HG02884 (cell line): ENCODE data around the gene PLSCR3.
A peak's percentile ranks its signal among the peaks of the same experiment; 100 is the strongest.

ENCODE experiments used
- ATAC-seq: cut with Tn5 transposase; IDR thresholded peaks from one replicate; pipeline ENCODE4 v1.9.1; 2021; ENCODE audit warnings: mild to moderate bottlenecking, moderate library complexity; ENCODE audit not compliant: unreplicated experiment

The PLSCR3 gene

DNA sequence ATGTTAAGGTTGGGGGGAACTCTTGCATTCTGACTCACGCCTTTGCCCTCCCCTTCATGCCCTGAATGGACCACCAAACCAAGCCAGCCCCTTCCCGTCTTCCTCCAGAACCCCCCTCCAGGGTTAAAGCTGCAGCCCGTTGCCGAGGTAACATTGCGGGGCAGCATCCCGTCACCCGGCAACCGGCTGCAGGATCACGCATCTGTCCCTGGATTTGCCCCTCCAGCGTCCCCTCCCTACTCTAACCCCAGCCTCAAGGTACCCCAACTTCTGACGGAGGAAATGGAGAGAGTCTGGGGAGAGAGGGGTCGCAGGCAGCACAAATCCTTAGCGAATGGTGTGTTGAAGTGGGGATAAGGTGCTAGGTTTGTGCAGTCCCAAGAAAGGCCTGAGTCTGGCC, 12.8 kb upstream of the PLSCR3 start:
- no peak for ATAC-seq

DNA sequence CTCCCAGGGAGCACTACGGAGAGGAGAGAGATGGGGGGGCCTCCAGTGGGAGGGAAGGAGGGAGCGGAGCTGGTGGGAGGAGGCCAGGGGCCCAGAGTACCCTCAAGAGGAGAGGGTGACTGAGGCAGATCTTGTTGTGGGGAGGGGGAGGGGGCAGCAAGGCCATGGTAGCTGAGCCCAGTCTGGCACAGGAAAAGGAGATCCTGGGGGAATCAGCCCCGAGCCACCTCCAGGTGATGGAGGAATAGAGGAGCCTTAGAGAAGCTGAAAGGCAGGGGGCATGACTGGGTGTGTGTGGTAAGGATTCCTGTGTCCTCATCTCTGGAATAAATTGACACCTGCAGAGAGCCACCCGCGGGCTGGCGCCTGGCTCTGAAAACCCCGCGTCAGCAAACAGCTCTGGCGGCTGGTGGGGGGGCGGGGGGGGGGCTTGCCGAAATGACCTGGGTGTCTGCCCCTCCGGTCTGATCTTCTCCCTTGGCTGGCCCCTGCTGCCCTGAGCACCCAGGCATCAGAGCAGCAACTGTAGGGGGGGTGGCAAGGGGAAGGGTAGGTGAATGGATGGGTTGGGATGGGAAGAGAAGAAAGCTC, 12.0 kb upstream of the PLSCR3 start:
- no peak for ATAC-seq

DNA sequence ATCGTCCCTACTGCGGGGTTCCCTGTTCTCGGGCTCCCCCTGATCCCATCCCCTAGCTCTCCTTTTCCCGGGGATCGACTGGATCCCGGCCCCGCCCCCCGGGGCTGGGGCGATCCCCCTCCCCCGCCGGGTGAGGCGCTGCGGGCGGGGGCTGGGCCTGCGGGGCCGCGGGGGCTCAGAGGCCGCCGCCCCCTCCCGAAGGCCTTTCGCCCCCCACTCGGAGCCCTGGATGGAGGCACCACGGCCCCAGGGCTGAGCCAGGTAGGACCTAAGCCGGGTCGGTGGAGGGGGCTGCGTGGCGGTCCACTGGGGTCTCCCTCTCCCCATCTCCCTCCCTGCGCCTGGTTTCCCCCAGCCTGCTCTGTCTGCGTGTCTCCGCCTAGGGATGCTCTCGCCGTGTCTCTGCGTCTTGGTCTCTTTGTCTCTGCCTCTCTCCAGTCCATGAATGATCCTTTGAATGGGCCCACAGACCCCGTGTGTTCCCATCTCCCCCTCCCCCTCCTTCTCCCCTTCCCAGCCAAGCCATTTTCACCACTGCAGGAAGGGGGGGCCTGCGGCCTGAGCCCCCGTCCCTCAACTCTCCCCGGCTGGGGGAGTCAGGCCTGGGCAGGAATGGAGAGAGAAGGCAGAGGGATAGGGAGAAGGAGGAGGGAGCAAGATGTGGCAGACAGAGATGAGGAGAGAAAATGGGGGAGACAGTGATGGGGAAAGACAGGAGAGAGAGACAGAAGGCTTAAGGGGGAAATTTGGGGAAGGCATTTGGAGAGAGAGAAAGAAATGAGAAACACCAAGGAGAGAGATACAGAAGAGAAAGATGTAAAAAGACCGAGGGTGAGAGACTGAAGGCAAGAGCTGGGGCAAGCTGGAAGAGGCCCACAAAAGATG, 11.3 kb upstream of the PLSCR3 start:
- ATAC-seq = no peak

DNA sequence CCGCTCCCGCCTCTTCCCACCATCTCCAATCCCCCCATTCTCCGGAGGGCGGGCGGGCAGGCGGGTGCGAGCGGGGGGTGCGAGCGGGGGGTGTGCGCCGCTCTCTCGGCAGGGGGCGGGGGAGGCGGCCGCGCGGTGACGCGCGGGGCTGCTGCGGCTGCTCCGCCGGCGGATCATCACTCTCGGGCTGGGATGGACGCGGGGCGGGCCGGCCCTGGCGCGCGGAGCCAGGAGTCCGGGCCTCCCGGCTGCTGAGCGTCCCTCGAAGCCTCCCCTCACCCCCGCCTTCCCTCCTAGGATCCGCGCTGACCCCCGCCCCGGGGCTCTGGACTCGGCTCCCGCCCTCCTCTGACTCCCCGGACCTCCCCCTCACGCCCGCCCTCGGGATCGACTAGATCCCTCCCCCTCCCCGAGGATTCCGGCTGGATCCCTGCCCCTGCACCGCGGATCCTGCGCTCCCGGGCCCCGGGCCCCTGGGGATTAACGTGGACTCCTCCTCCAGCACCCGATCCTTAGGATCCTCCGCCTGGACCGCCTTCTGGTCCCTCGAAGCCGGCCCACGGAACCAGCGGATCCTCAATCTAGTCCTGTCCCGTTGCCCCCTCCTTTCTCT, 10.5 kb upstream of the PLSCR3 start:
- ATAC-seq = no peak

DNA sequence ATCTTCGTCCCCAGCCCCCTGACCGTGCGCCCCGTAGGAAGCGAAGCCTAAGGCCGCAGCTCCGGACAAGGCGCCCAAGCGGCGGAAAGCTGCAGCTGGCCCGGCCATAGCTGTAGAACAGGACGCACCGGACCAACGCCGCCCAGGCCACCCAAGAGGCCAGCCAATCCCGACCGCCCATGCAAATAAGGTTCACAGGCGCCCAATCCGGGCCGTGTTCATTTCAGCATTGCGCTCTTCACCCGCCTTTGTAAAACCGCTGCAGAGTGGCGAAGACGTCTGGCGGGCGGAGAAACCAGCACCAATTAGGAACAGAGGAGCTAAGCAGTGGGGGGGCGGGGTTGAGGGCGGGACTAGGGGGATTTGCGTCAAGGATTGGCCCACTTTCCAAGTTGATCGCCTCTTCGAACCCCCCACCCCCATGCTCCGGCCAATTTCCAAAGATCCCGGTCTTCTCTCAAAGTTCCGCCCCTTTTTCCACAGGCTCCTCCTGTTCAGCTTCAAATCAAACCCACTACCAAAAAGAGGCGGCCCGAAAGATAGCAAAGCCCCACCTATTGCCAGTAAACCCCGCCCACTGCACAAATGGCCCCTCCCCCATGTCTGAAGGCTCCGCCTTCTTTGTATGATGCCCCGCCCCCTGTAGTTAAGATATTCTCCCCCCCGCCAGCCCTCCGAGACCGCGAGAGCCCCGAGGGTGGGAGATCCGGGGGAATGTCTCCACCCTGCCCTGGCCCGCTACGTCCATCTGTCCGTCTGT, 9.8 kb upstream of the PLSCR3 start, which contains the start of gene TMEM256:
TSS of gene TMEM256 (minus strand) at position 121 of the 760 bp plus-strand sequence. CDS start at position 108, 13 bp downstream.
- ATAC-seq = peak; percentile 91

DNA sequence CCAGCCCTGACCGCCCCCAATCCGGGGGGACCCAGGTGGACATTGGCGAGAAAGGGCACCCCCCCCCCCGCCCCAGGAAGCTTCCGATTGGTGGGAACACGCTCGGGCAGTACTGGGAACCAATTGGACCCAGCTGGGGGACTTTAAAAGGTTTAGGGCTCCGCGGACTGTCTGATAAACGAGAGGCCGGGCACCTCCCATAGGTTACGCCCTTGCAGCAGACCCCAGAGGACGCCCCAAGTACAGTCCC, 9.3 kb upstream of the PLSCR3 start:
- no peak for ATAC-seq

DNA sequence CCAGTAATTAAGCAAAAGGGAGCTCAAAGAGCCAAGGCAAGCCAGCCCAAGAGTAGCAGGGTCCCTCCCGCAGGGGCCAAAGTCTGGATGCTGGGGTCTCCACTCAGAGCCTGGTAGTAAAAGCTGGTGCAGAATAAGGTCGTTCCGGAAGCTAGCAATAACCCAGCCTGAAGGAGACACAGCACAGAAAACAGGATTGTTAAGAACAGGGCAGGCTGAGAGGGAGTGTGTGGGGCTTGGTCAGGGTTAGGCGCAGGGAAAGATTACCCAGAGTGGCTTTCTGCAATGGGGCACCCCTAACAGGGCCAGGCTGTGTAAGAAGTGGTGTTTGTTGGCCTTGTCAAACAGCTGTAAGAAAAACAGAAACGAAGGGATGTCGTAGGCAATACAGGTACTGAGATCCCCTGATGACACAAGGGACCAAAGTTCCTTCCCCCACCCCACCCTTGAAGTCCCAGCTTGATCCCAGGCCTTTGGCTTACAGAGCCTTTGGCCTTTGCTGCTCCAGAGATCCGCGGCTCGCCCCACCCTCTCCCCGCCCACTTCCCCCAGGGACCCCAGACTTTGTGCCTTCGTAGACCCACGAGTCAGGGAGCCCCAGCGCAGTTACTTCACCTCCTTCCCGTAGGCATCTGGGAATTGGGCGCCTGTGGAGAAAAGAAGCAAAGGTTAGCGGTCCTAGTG, 8.9 kb upstream of the PLSCR3 start:
- ATAC-seq = no peak

DNA sequence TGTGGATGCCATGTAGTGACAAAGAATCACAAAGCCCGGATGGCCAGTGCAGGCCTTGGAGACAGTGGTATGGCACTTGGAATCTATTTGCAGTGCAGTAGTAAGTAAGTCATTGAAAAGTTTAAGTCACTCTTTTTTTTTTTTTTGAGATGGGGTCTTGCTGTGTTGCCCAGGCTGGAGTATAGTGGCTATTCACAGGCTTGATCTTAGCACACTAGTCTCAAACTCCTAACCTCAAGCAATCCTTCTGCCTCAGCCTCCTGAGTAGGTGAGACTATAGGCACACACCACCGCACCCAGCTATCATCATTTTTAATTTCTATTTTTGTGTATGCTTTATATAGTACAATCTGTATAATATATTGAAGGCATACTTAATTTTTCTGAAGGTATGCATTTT, 4.3 kb upstream of the PLSCR3 start:
- no peak for ATAC-seq

DNA sequence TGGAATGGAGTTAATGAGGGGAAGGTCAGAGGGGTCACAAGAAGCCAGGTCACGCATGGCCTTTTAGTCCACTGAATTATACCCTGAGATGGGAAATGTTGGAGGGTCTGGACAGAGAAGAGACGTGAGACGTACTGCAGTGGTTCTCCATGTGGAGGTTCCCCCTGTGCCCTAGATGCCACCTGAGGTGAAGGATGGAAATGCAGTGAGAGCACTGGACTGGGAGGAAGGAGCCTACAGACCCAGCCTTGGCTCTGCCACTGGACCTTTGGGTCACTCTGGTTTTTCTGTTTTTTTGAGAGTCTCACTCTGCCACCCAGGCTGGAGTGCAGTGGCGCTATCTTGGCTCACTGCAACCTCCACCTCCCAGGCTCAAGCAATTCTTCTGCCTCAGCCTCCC, 1.8 kb upstream of the PLSCR3 start:
- ATAC-seq = no peak

DNA sequence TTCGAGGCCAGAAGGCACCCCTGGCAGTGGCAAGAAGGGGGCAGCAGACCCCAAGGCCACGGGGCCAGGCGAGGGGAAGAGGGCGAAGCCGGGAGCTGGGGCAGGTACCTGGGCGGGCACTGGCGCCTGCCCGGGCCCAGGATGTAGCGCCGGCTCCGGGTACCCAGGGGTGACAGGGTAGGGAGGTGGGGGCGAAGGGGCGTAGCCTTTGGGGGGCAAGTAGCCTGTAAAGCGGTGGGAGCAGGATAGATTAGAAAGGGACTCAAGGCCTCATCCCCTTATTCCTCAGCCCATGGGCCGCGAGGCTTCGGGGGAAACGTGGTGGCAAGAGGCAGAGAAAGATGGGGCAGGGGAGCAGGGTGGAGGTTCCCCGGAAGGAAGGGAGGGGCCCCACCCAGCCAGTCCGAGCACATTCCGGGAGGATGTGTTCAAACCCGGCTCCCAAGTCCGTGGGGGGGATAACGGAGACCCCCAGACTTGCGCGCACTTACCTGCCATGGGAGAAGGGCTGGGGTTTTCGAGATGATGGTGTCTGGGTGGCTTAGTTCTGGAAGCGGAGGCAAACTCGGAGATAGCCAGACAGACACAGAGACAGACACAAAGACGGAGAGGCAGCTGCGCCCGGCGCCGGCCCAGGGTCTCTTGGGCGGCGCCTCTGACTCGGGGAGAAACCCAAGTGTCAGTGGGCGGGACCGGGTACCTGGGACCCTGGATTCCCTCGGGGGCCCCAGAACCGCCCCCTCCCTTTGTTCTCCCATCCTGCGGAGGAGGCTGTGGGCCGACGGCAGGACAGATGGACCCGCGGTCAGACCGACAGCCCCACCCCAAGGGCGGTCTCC, 493 bp downstream of the PLSCR3 start:
- ATAC-seq = peak; percentile 32

DNA sequence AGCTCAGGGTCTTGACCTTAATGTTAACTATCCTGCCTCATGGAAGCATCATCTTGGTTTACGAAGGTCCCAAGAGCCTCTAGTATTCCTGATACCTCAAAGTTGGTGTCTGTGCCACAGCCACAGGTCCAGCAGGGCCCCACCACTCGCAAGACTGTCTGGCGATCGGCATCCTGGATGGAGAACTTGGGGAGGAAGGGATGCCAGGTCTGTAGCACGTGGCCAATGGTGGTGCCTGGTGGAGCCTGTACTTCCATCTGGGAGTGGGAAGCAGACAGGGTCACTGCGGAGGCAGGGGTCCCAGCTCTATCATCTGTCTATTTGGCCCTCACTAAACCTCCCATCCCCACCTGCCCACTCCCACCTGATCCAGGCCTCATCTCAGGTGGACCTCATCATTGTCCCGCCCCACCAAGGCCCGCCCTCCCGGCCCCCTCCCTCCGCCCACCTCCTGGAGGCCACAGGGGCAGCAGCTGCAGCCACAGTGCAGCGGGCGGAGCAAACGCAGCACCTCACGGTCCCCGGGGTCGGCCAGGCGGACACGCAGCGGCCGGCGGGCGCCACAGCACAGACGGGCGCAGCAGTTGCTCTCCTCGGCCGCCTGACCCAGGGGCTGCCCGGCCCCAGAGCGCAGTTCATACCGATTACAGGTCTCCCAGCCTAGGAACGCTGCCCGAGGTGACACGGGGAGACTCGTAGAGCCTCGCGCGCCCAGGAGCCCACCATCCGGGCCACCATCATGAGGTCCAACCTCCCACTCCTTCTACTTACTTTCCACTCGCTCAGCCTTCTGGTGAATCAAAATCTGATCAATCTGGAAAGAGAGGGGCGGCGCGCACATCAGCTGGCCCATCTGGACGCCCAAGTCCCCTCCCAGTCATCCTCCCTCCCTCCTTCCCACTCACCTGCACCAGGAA, 1.4 kb downstream of the PLSCR3 start:
- ATAC-seq = no peak

DNA sequence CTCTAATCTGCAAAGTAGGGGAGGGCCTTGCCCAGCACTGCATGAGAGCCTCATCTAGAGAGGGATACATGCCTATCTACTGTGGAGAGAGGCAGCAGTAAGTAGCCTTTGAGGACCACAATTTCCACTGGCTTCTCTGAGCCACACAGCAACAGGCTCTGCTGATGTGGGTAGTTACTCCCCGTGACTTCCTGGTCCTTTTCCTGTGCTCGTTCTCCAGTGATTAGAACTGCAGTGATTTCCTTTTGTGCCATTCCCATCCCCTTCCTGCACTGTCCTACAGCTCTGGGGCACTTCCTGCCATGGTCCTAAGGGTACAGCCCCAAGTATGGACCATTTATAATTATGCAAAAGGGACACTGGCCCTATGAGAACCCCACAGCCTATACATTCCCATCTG, 3.0 kb downstream of the PLSCR3 start:
- no peak for ATAC-seq

DNA sequence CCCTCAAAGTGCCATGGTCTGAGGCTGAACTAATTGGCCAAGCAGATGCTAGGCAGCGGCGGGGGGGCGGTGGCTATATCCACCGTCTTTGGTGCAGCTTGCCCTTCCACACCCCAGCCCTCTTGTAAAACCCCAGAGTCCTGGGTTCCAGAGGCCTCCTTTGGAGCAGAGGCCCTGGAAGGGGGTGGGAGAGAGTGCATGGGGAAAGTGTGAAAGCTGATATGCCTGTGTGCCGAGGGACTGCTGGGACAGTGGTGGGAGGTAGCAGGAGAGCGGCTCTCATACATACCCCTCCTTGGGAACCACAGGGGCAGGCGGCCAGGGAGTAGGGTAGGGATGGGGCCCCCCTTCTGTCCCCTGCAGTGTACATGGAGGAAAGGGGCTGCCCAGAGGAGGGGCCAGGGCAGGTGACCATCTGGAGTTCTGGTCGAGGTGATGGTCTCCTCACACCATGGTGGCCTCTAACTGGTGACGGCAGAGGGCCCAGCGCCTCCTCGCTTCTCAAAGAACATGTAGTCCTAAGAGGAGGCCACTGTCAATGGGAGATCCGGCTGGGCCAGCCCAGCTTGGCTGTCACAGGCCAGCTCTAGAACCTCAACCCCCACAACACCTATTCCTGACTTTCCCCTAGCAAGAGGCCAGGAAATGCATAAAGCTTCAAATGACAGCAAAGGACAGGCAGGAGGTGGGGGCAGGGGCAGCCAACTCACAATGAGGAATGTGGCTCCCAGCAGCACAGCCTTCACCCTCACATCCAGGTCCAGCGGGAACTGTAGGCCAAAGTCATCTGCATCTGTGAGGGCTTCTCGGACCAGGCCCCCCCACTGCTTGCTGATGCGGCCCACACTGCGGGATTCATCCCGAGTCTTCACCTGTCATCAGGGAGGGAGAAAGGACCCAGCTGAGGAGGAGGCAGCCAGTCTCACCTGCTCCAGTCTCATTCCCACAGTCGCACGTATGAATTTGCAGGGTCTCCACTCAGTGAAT, 4.1 kb downstream of the PLSCR3 start:
- no peak for ATAC-seq

DNA sequence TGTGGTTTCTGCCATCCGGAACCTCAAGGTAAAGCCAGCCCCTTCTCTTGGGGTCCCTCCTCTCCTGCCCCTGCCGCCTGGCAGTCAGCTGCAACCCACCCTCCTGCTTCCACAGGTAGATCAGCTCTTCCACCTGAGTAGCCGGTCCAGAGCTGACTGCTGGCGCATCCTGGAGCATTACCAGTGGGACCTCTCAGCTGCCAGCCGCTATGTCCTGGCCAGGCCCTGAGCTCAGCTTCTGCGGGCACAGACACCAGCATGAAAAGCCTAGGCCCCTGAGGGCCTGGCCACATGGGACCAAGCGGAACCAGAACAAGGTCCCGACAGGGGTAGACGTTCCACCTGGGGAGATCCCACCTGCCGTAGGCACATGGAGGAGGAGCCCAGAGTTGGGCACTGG, 5.5 kb downstream of the PLSCR3 start:
- ATAC-seq = no peak

DNA sequence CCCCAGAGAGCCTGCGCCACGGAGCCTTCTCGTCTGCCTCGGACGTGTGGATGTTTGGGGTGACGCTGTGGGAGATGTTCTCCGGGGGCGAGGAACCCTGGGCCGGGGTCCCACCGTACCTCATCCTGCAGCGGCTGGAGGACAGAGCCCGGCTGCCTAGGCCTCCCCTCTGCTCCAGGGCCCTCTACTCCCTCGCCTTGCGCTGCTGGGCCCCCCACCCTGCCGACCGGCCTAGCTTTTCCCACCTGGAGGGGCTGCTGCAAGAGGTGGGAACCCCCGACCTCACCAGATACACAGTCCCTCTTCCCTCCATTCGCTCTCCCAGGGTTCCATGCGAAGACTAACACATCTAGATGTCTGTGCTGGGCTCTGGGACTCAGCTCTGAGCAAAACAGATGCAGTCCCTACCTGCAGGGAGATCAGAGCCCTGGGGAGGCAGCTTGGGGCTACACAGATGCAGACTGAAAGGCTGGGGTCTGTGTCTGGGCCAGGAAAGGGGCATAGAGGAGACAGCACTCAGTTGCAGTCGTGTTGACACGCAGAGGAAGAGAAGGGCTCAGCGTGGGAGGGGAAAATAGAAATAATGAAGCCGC, 9.7 kb downstream of the PLSCR3 start:
- no peak for ATAC-seq

DNA sequence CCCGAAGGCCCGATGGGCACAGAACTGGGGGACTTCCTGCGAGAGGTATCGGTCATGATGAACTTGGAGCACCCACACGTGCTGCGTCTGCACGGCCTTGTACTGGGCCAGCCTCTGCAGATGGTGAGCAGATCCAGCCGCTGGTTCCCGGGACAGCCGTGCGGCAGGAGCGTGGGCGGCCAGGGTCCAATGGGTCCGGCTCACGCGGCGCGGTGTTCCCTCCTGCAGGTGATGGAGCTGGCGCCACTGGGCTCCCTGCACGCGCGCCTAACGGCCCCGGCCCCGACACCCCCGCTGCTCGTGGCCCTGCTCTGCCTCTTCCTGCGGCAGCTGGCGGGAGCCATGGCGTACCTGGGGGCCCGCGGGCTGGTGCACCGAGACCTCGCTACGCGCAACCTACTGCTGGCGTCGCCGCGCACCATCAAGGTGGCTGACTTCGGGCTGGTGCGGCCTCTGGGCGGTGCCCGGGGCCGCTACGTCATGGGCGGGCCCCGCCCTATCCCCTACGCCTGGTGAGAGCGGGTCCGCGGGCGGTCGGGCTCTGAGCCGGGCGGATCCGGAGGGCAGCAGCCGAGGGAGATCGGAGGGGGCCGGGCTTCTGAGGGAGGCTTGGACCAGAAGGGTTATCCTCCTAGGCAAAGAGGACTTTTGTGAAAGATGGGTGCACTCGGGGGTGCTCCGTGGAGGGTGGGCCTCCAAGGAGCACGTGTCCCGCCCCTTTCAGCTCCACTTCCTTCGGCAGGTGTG, 10.4 kb downstream of the PLSCR3 start:
- ATAC-seq = no peak

DNA sequence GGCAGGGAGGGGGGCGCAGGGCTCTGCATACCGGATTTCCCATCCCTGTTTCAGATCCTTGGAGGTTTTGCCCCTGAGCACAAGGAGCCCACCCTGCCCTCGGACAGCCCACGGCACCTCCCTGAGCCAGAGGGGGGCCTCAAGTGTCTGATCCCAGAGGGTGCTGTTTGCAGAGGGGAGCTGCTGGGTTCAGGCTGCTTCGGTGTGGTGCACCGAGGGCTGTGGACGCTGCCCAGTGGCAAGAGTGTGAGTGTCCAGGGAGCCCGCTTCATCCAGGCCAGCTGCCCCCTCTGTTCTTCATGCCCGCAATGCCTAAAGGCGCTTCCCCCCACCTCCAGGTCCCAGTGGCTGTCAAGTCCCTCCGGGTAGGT, 11.0 kb downstream of the PLSCR3 start:
- no peak for ATAC-seq
